Measurements from ENCODE around the gene SYCP2L.
A peak's percentile ranks its signal among the peaks of the same experiment; 100 is the strongest.
"Not testable (repeated sequence)": the region's sequence is repeated elsewhere in the genome, so short reads cannot be mapped to it uniquely, and the experiment has no call there.

The SYCP2L gene

GRCh38 chr6:10867952-10868351, 18.9 kb upstream of the SYCP2L start:
- TF ChIP-seq, protein P1, sequence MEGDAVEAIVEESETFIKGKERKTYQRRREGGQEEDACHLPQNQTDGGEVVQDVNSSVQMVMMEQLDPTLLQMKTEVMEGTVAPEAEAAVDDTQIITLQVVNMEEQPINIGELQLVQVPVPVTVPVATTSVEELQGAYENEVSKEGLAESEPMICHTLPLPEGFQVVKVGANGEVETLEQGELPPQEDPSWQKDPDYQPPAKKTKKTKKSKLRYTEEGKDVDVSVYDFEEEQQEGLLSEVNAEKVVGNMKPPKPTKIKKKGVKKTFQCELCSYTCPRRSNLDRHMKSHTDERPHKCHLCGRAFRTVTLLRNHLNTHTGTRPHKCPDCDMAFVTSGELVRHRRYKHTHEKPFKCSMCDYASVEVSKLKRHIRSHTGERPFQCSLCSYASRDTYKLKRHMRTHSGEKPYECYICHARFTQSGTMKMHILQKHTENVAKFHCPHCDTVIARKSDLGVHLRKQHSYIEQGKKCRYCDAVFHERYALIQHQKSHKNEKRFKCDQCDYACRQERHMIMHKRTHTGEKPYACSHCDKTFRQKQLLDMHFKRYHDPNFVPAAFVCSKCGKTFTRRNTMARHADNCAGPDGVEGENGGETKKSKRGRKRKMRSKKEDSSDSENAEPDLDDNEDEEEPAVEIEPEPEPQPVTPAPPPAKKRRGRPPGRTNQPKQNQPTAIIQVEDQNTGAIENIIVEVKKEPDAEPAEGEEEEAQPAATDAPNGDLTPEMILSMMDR (conservative IDR thresholded peaks at IDR 0.05) = no peak
- no peak overlapping the region for H3K27ac ChIP-seq

DNA sequence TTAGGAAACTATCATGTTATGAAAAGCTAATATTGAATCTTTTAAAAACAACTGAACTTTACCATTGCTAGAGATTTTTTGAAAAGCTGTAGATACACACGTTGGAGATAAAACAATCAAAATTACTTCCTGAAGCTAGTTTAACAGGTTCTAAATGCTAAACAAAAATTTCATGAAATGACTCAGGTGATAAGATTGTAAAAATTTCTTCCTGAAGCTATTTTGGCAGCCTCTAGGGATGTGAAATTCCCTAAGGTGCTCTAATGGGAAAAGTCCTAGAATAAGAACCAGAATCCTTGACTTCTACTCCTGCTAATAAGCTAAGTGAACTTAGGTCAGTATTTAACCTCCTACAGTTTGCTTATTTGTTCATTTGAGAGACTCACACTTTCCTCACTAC, 13.5 kb upstream of the SYCP2L start:
- H3K27ac ChIP-seq = peak overlapping the region; percentile 68
- TF ChIP-seq, protein P1 (conservative IDR thresholded peaks at IDR 0.05) = no peak

GRCh38 chr6:10874207-10874606, 12.6 kb upstream of the SYCP2L start:
- H3K27ac ChIP-seq = peak overlapping the region; percentile 68
- TF ChIP-seq, protein P1 (conservative IDR thresholded peaks at IDR 0.05) = no peak

- TF ChIP-seq, protein P1 (conservative IDR thresholded peaks at IDR 0.05) = no peak
- peak overlapping the region; percentile 68; the same call in 1 of the 2 replicates for H3K27ac ChIP-seq
Observed at GRCh38 chr6:10875026-10875425, 11.8 kb upstream of the SYCP2L start.

GRCh38 chr6:10877012-10877411, 9.8 kb upstream of the SYCP2L start:
- TF ChIP-seq, protein P1 (conservative IDR thresholded peaks at IDR 0.05) = no peak
- no peak overlapping the region for H3K27ac ChIP-seq

- TF ChIP-seq, protein P1 (conservative IDR thresholded peaks at IDR 0.05) = no peak
- no peak overlapping the region for H3K27ac ChIP-seq
Observed at GRCh38 chr6:10877871-10878270, 9.0 kb upstream of the SYCP2L start.

DNA sequence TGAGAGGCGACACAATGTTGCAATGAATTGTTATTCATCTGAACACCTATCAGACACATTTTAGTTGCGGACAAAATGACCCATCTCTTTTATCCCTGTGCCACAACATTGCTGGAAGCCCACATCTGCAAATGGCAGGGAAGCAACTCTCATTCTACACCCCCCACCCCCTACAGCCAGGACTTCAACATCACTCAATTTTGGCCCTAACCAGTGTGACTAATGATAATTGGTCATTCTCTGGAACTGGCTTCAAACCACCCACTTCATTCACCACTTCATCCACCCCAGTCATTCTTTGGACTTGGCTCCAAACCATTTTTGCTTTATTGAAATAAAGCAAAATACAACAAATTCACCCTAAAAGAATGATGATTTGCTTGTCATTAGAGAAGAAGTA, 6.5 kb upstream of the SYCP2L start:
- no peak overlapping the region for H3K27ac ChIP-seq
- TF ChIP-seq, protein P1 (conservative IDR thresholded peaks at IDR 0.05) = no peak

DNA sequence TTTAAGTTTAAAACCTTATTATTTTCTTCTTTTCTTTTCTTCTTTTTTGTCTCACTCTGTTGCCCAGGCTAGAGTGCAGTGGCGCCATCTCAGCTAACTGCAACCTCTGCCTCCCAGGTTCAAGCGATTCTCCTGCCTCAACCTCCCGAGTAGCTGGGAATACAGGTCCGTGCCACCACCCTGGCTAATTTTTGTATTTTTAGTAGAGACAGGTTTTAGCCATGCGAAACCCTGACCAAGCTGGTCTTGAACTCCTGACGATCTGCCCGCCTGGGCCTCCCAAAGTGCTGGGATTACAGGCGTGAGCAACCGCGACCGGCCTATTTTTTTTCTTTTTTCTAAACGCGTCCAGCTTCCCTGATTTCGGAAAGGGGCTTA, 4.6 kb upstream of the SYCP2L start:
- not testable (repeated sequence) for H3K27ac ChIP-seq
